HepG2 (cell line): Measurements from ENCODE around the gene IQCK. TPM values are rescaled to one million over a fixed set of nuclear protein-coding genes. Genes with fewer than 3 reads are reported as not detected.
A peak's percentile ranks its signal among the peaks of the same experiment; 100 is the strongest.

Experiments used
- BRD4 ChIP-seq: sonication (generic); formaldehyde crosslinking; IDR thresholded peaks from 2 replicates; pipeline ENCODE4 v1.4.0; 2020; ENCODE audit warnings: missing genetic modification reagents
- HIVEP1 ChIP-seq: sonication (generic); formaldehyde crosslinking; IDR thresholded peaks from 2 replicates; pipeline ENCODE4 v1.4.0; 2020; ENCODE audit warnings: mild to moderate bottlenecking, missing genetic modification reagents
- HMGXB4 ChIP-seq, 2 experiments: sonication (generic) in 1 of 2; formaldehyde crosslinking in 1 of 2; IDR thresholded peaks; 2 replicates each; pipeline versions ENCODE4 v1.4.0 to v1.6.1; 2018 to 2020; ENCODE audit warnings: missing genetic modification reagents in 2 of 2, borderline replicate concordance in 1 of 2, low read depth in 1 of 2, mild to moderate bottlenecking in 1 of 2, missing biosample characterization in 1 of 2
- KDM3A ChIP-seq: IDR thresholded peaks from 2 replicates; pipeline ENCODE4 v1.6.1; 2018; ENCODE audit warnings: low read depth, missing compliant biosample characterization
- LBX2 ChIP-seq: sonication (generic); formaldehyde crosslinking; IDR thresholded peaks from 2 replicates; pipeline ENCODE4 v1.5.0; 2020; ENCODE audit warnings: missing genetic modification reagents, mild to moderate bottlenecking, borderline replicate concordance
- MIER3 ChIP-seq: IDR thresholded peaks from 2 replicates; pipeline ENCODE4 v1.6.1; 2016; ENCODE audit warnings: missing compliant biosample characterization, borderline replicate concordance
- MXI1 ChIP-seq: IDR thresholded peaks from 3 replicates; pipeline ENCODE4 v1.6.1; 2012; ENCODE audit warnings: low read depth, low read length, inconsistent platforms, borderline replicate concordance
- RBFOX2 ChIP-seq: fragments of 200-400 bp; formaldehyde crosslinking; IDR thresholded peaks from 2 replicates; pipeline ENCODE4 v1.6.1; 2017; ENCODE audit warnings: low read depth, mild to moderate bottlenecking, low read length
- RFXAP ChIP-seq: sonication (generic); formaldehyde crosslinking; IDR thresholded peaks from 2 replicates; pipeline ENCODE4 v1.4.0; 2020; ENCODE audit warnings: missing genetic modification reagents, borderline replicate concordance
- SRSF4 ChIP-seq: fragments of 200-400 bp; formaldehyde crosslinking; IDR thresholded peaks from one replicate; pipeline ENCODE4 v1.6.1; 2018; ENCODE audit warnings: mild to moderate bottlenecking, low read depth, low read length, moderate library complexity; ENCODE audit not compliant: poor library complexity, severe bottlenecking
- ZBTB46 ChIP-seq: sonication (generic); formaldehyde crosslinking; IDR thresholded peaks from 2 replicates; pipeline ENCODE4 v1.4.0; 2020; ENCODE audit warnings: mild to moderate bottlenecking, missing genetic modification reagents, borderline replicate concordance
- ZMYM4 ChIP-seq: sonication (generic); formaldehyde crosslinking; IDR thresholded peaks from 2 replicates; pipeline ENCODE4 v1.8.1; 2023; ENCODE audit warnings: mild to moderate bottlenecking, missing genetic modification reagents
- ZNF331 ChIP-seq: sonication (generic); formaldehyde crosslinking; IDR thresholded peaks from 2 replicates; pipeline ENCODE4 v1.4.0; 2020; ENCODE audit warnings: missing genetic modification reagents
- ZNF350 ChIP-seq: sonication (generic); formaldehyde crosslinking; IDR thresholded peaks from 2 replicates; pipeline ENCODE4 v1.4.0; 2020; ENCODE audit warnings: mild to moderate bottlenecking, low read depth, missing genetic modification reagents, borderline replicate concordance
- ZNF550 ChIP-seq: sonication (generic); formaldehyde crosslinking; IDR thresholded peaks from 2 replicates; pipeline ENCODE4 v1.4.0; 2020; ENCODE audit warnings: mild to moderate bottlenecking, missing genetic modification reagents, borderline replicate concordance
- ZNF572 ChIP-seq: sonication (generic); formaldehyde crosslinking; IDR thresholded peaks from 2 replicates; pipeline ENCODE4 v1.5.1; 2020; ENCODE audit warnings: mild to moderate bottlenecking, missing genetic modification reagents
- ZNF615 ChIP-seq: sonication (generic); formaldehyde crosslinking; IDR thresholded peaks from 2 replicates; pipeline ENCODE4 v1.5.0; 2020; ENCODE audit warnings: mild to moderate bottlenecking, missing genetic modification reagents, borderline replicate concordance
- ZNF713 ChIP-seq: sonication (generic); formaldehyde crosslinking; IDR thresholded peaks from 2 replicates; pipeline ENCODE4 v1.4.0; 2020; ENCODE audit warnings: mild to moderate bottlenecking, missing genetic modification reagents
- ZNF746 ChIP-seq: sonication (generic); formaldehyde crosslinking; IDR thresholded peaks from 2 replicates; pipeline ENCODE4 v1.8.0; 2022; ENCODE audit warnings: mild to moderate bottlenecking, missing genetic modification reagents
- polyA plus RNA-seq, 8 experiments: library from polyadenylated mRNA; depleted of rRNA in 3 of 8; stranded (reverse) in 7 of 8; unstranded in 1 of 8; fragments of >200 nt; fragmentation: Illumina TruSeq in 4 of 8; extraction: Trizol in 4 of 8; gene quantifications; 2 replicates each; pipeline versions ENCODE4 v1.2.1 to v1.2.3, GENCODE V29; 2011 to 2016; ENCODE audit warnings: low read depth in 4 of 8, missing spikeins in 1 of 8, mixed read lengths in 1 of 8; ENCODE audit not compliant: insufficient read depth in 1 of 8
- total RNA-seq, 5 experiments: library from RNA; depleted of rRNA; stranded (reverse); fragments of >200 nt; fragmentation: Illumina TruSeq; extraction: Trizol; gene quantifications; 2 replicates each; pipeline ENCODE4 v1.2.3, GENCODE V29; 2016; ENCODE audit warnings: low read depth in 1 of 5
- TF ChIP-seq, protein P1 (sequence below): sonication (generic); formaldehyde crosslinking; IDR thresholded peaks from 2 replicates; pipeline ENCODE4 v1.4.0; 2020; ENCODE audit warnings: mild to moderate bottlenecking, missing genetic modification reagents
- TF ChIP-seq, protein P2 (sequence below): sonication (generic); formaldehyde crosslinking; IDR thresholded peaks from 2 replicates; pipeline ENCODE4 v1.4.0; 2020; ENCODE audit warnings: missing genetic modification reagents, low read depth, mild to moderate bottlenecking, borderline replicate concordance
- TF ChIP-seq, protein P3 (sequence below): sonication (generic); formaldehyde crosslinking; IDR thresholded peaks from 2 replicates; pipeline ENCODE4 v1.4.0; 2020; ENCODE audit warnings: missing genetic modification reagents

The IQCK gene
- total and polyA plus RNA-seq, 2 of the 13 experiments (the other 11 are each of a cell fraction or from before 2014, with no cell fraction given) = 5.1 to 7.3 TPM

- TF ChIP-seq LBX2 (CRISPR knock-in tag) (no peak; the same call in 1 of the 2 replicates), HIVEP1 (CRISPR knock-in tag) (0 out of 2 replicates have a peak, but pooled peaks have one; percentile 34), ZNF550 (CRISPR knock-in tag) (no peak), ZNF331 (peak; percentile 54; the same call in 1 of the 2 replicates), ZNF713 (CRISPR knock-in tag) (no peak), ZNF350 (CRISPR knock-in tag) (no peak), ZNF615 (CRISPR knock-in tag) (no peak), SRSF4 (no peak), MXI1 (no peak), HMGXB4 (CRISPR knock-in tag; IDR thresholded peaks at IDR 0.05; ENCODE audit: borderline replicate concordance in 1 of 2, low read depth in 1 of 2) (peak; percentile 44 to 80; a peak in 2 of 4 replicates), MIER3 (CRISPR knock-in tag) (peak; percentile 61; the same call in 1 of the 2 replicates), RBFOX2 (no peak), ZMYM4 (CRISPR knock-in tag) (peak; percentile 60; the same call in 1 of the 2 replicates), ZNF572 (CRISPR knock-in tag) (peak; percentile 91), KDM3A (CRISPR knock-in tag) (peak; percentile 72; the same call in 1 of the 2 replicates), BRD4 (no peak), RFXAP (CRISPR knock-in tag) (no peak), ZNF746 (CRISPR knock-in tag) (no peak), ZBTB46 (CRISPR knock-in tag) (0 out of 2 replicates have a peak, but pooled peaks have one; percentile 51)
- TF ChIP-seq, protein P1, sequence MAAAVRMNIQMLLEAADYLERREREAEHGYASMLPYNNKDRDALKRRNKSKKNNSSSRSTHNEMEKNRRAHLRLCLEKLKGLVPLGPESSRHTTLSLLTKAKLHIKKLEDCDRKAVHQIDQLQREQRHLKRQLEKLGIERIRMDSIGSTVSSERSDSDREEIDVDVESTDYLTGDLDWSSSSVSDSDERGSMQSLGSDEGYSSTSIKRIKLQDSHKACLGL (CRISPR knock-in tag) = no peak
- TF ChIP-seq, protein P2, sequence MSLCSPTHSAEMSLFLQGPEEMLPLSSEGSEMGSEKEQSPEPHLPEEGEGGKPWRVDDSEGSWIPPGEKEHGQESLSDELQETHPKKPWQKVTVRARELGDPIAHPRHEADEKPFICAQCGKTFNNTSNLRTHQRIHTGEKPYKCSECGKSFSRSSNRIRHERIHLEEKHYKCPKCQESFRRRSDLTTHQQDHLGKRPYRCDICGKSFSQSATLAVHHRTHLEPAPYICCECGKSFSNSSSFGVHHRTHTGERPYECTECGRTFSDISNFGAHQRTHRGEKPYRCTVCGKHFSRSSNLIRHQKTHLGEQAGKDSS (CRISPR knock-in tag) = 0 out of 2 replicates have a peak, but pooled peaks have one; percentile 21
- TF ChIP-seq, protein P3, sequence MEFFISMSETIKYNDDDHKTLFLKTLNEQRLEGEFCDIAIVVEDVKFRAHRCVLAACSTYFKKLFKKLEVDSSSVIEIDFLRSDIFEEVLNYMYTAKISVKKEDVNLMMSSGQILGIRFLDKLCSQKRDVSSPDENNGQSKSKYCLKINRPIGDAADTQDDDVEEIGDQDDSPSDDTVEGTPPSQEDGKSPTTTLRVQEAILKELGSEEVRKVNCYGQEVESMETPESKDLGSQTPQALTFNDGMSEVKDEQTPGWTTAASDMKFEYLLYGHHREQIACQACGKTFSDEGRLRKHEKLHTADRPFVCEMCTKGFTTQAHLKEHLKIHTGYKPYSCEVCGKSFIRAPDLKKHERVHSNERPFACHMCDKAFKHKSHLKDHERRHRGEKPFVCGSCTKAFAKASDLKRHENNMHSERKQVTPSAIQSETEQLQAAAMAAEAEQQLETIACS (CRISPR knock-in tag) = no peak
Observed at GRCh38 chr16:19907161-19907992, 189.3 kb downstream of the IQCK start (continued).
